HG03196 (cell line): ENCODE results near the gene TOM1L2.
A peak's percentile ranks its signal among the peaks of the same experiment; 100 is the strongest.

Source experiments
- ATAC-seq: cut with Tn5 transposase; IDR thresholded peaks from one replicate; pipeline ENCODE4 v1.9.1; 2021; ENCODE audit not compliant: unreplicated experiment

TOM1L2 gene

GRCh38 chr17:17972126-17972951 is at the start of gene TOM1L2, which contains the start of gene DRC3:
Gene TOM1L2 (minus strand): TSS chr17:17972400. CDS start chr17:17972313, 87 bp downstream.
Gene DRC3 (plus strand): TSS chr17:17972862. CDS start chr17:17977599, 4,737 bp downstream.
- ATAC-seq, result peak; percentile 88

GRCh38 chr17:18021372-18021771 is 49.2 kb upstream of the TOM1L2 start:
- ATAC-seq, result no peak

DNA sequence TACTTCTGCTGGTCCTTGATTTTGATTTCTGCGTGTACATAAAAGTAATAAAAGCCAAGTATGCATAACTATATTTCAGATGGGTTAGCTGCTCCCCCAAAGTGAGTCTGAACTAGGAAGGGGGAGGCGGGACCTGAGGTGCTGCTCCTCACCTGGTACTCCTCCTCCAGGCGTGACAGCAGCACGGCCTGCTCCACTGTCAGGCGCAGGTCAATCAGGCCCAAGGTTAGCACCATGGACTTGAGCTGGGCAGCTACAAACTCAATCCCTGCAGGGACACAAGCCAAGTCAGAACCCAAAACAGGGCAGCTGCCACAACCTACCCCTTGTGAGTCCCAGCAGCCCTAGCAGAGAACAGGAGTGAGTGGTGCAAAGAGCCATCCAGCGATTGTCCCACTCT is 48.8 kb upstream of the TOM1L2 start:
- ATAC-seq, result no peak

DNA sequence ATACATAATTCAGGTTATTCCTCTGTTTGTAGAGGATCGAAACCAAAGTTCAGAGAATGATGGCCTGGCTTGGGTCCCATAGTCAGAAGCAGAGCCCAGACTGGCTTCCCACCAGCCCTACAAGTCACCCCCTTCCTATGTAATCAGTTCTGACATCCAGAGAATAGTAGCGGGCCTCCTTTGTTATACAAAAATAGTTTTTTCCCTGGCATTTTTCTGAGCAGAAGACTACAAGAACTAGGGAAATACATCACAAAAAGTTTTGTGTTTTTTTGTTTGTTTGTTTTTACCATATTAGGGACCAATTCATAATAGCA is 47.6 kb upstream of the TOM1L2 start:
- no peak for ATAC-seq

GRCh38 chr17:18018411-18018921 is 46.3 kb upstream of the TOM1L2 start:
- no peak for ATAC-seq

GRCh38 chr17:18017958-18018357 is 45.8 kb upstream of the TOM1L2 start:
- no peak for ATAC-seq

- ATAC-seq, result no peak
Observed at GRCh38 chr17:18016426-18016825, 44.2 kb upstream of the TOM1L2 start.

- ATAC-seq, result no peak
Observed at GRCh38 chr17:18015593-18015992, 43.4 kb upstream of the TOM1L2 start.

DNA sequence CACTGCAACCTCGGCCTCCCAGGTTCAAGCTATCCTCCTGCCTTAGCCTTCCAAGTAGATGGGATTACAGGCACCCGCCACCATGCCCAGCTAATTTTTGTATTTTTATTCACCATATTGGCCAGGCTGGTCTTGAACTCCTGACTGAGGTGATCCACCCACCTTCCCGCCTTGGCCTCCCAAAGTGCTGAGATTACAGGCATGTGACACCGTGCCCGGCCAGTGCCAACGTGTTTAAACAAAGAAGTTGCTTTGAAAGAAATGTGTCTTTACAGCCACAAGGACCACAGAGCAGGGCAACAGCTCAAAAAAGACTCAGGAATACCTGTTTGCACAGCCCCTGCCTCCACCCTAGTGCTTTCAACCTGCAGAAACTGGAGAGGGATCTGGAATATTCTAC is 41.8 kb upstream of the TOM1L2 start:
- no peak for ATAC-seq

DNA sequence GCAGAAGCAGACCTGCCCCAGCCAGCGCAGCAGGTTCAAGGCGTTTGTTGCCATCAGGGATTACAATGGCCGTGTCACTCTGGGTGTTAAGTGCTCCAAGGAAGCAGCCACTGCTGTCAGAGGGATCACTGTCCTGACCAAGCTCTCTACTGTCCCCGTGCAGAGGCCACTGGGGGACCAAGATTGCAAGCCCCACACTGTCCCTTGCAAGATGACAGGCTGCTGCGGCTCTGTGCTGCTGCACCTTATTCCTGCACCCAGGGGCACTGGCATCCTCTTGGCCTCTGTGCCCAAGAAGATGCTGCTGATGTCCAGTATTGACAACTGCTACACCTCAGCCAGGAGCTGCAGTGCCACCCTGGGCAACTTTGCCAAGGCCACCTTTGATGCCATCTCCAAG is 39.1 kb upstream of the TOM1L2 start:
- no peak for ATAC-seq

DNA sequence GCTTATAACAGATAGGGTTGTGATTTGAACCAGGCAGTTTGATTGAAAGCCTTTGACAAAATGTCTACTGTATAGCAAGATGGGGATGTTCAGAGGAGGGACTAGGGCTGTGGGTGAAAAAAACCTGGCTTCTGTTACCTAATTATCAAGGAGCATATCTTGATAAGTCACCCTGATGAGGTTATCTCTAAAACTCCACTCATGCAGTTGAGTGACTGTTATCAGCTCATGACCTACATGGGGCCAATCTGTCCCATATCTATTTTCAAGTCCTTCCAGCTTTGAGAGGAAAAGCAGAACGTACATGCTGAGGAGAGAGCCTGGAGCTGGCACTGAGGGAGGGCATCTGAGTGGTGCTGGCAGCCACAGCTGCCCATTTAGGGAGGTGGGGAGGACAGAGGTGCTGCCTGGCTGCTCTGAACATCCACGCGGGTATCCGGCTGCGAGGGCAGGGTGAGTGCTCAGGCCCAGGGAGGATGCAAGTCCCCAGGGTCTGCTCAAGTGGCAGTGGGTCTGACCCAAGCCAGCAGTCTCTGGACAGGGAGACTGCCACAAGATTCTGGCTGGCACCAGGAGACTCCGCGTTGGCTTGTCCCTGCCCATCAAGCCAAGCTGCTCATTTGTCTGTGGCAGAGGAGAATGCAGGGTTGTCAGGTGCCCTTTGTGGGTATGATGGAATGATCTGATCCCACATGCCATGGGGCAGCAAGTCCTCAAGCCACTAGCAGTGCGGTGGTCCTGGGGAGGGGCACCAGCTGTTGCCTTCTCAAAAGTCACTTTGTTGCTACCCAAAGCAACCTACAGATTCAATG is 37.6 kb upstream of the TOM1L2 start:
- ATAC-seq, result no peak

DNA sequence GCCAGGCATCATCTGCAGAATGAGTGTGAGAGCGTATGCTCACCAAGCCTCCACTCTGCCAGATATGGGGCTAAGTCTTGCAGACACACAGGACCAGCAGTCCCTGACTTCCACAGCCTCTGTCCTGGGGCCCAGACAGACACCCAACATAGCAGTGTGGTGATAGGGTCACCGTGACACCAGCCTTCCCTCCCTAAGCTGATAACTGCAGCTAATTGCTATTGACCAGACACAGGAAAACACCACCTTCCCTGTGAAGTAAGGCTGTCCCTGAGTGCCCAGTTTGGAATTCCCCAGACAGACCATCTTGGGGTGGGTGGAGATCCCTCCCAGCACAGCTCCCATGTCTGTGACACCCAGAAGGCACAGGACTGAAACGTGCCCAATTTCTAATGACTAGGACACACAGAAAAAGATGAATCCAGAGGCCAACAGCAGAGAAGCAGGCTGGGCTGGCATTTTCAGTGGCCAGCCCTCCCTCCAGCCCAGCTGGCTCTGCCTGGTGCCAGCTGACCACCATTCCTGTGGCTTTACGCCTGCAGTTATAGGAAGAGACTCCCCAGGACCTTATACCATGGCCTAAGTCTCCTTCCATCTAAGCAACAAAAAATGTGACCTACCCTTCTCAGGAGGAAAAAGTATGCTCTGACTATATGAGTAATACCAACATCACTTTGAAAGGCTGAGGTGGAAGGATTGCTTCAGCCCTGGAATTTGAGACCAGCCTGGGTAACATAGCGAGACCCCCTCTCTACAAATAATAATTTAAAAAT is 36.5 kb upstream of the TOM1L2 start:
- ATAC-seq, result no peak

DNA sequence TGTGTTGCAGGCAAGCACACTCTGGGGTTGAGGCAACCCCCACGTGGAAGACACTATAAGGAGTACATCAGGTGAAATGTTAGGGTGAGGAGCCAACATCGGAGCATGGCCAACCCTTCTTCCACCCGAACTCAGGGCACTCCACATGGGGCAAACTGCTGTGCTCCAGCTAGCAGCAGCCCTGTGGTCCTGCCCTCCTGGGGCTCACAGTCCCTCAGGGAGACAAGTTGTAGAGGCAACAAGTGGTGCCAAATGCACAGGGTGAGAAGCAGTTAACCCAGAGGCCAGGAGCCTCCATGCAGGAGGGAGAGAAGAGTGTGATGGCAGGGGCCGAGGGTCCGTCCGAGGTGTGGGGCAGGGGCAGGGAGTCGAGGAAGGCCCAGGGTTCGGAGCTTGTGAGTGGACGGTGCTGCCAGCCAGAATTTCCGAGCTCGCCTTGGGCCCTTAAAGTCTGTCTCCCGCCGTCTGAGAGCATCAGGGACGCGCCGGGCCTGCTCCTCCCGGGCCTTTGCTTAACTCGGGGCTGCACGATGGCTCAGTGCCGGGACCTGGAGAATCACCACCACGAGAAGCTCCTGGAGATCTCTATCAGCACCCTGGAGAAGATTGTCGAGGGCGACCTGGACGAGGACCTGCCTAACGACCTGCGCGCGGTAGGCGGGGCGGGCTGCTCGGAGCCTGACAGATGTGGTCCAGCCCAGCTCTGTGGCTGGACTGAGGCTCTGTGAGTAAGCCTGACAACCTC is 34.5 kb upstream of the TOM1L2 start:
- no peak for ATAC-seq

GRCh38 chr17:18005496-18005895 is 33.3 kb upstream of the TOM1L2 start:
- ATAC-seq, result no peak

DNA sequence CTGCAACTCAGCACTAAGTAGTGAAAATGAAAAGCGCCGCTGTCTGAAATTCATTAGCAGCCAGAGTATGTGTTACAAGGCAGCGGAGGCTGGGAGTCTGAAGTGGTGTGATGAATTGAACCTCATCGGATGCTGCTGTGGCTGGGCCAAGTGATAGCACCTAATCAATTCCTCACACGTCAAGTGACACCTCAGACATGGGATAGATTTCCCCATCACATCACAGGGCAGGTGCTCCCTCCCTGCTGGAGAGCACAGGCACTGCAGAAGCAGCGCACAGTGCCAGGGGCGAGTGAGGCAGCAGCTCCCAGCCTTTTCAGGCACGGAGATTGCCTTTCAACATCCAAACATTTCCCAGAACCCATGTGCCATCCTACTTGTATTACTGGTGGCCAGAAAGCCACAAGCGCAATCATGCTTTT is 32.7 kb upstream of the TOM1L2 start:
- no peak for ATAC-seq

DNA sequence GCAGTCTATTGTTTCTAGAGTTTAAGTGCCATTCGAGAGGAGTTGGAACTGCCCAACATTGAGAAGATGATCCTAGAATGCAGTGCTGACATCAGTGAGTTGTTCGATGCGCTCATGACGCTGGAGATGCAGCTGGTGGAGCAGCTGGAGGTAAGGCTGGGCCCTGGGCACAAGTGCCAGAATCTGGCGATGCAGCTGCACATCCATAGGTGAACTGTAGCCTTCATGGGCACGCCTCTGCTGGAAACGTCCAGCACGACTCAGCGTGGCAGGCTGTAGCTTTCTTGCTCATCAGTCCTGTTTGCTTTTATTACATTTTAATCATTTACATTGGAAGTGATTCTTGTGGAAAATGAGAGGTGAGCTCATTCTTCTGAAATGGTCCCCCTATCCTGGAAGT is 32.1 kb upstream of the TOM1L2 start:
- no peak for ATAC-seq

DNA sequence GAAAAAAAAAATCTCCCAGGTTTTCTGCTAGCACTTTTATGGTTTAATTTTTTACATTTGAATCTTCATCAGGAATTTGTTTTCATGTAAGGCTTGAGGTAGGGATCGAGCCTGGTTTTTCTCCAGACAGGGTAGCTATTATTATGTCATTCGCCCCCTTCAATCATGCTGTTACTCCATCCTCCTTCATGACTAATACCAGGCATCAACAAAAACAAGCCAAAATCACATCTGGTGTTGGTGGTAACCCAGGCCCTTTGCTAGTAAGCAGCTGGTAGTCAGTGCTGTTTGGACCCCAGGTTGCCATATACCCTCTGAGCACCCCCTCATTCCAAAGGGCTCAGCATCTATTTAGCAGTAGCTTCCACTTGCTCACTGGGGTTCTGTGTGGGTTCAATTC is 30.0 kb upstream of the TOM1L2 start:
- ATAC-seq, result no peak

DNA sequence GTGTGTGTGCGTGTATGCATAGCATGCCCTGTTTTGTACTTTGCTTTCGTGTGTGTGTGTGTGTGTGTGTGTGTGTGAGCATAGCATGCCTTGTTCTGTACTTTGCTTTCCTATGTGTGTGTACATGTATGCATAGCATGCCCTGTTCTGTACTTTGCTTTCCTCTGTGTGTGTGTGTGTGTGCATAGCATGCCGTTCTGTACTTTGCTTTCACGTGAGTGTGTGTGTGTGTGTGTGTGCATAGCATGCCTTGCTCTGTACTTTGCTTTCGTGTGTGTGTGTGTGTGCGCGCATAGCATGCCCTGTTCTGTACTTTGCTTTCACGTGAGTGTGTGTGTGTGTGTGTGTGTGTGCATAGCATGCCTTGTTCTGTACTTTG is 27.8 kb upstream of the TOM1L2 start:
- ATAC-seq, result no peak

DNA sequence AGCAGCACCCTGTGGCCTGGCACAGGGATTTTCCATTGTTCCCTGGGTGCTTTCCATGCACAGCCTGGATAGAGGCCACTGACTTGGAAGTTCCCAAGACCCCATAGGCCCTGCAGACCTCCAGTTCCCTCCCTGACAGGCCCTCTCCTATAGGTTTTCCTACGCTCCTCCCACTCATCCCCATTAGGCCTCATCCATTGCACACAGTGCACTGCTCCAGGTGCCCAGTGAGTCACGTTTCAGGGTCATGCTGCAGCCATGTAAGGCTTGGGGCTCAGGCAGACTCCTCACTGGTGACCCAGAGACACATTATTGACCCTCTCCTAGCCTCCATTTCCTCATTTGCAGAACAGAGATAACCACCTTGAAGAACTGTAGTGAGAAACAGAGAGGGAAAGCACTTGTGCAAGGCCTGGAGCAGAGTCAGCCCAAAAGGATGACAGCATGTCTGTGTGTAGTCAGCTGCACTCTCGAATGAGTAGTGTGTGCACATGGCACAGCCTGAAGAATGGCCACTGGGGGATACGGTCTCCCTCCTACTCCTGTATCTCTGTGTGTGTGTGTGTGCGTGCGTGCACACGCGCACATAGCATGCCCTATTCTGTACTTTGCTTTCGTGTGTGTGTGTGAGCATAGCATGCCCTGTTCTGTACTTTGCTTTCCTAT is 27.3 kb upstream of the TOM1L2 start:
- no peak for ATAC-seq

- no peak for ATAC-seq
Observed at GRCh38 chr17:17998934-17999333, 26.7 kb upstream of the TOM1L2 start.
